ENCODE data around the gene SCN5A. TPM values are rescaled to one million over a fixed set of nuclear protein-coding genes. Genes with fewer than 3 reads are reported as not detected.

The SCN5A gene
- total and polyA plus RNA-seq, 2 experiments from 2014 or later: 10.2 to 10.6 TPM

DNA sequence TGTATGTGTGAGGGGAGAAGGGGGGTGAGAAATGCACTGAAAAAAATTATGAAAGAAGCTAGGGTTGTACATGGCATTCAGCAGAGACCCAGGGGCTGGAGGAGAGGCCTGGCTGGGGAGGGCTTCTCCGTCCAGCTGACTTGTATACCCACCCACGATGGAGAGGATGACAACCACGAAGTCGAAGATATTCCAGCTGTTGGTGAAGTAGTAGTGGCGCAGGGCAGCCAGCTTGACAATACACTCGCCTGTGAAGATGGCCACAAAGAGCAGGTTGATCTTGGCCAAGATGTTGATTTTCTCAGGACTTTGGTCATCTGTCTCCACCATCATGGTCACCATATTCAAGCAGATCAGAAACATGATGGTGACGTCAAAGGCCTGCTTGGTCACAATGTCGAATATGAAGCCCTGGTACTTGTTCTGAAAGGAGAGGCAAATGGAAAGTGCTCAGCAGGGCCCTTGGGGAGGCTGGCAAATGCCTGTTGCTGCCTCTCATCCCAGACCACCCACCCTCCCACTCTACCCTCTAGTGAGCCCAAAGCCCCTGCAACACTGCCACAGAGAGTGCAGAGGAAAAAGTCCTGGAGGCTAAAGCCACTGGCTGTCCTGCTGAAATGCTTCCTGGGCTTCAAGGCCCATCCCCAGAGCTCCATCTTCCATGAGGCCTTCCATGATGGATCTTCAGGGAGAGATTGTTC is 95.2 kb downstream of the SCN5A start (continued):
- TF ChIP-seq ZNF462 (CRISPR knock-in tag; IDR thresholded peaks at IDR 0.05) (no peak), POLR2AphosphoS5 (IDR thresholded peaks at IDR 0.05; ENCODE audit: low read depth) (no peak), EZH2phosphoT487 (IDR thresholded peaks at IDR 0.05; ENCODE audit: unreplicated experiment) (no peak), STAT1 (IDR thresholded peaks at IDR 0.05; ENCODE audit: unreplicated experiment) (no peak), EZH2 (IDR thresholded peaks at IDR 0.05; ENCODE audit: low read depth, unreplicated experiment) (no peak), NANOG (IDR thresholded peaks at IDR 0.05; ENCODE audit: borderline replicate concordance) (no peak), ZNF114 (CRISPR knock-in tag; IDR thresholded peaks at IDR 0.05) (no peak)
- TF ChIP-seq, protein P1, sequence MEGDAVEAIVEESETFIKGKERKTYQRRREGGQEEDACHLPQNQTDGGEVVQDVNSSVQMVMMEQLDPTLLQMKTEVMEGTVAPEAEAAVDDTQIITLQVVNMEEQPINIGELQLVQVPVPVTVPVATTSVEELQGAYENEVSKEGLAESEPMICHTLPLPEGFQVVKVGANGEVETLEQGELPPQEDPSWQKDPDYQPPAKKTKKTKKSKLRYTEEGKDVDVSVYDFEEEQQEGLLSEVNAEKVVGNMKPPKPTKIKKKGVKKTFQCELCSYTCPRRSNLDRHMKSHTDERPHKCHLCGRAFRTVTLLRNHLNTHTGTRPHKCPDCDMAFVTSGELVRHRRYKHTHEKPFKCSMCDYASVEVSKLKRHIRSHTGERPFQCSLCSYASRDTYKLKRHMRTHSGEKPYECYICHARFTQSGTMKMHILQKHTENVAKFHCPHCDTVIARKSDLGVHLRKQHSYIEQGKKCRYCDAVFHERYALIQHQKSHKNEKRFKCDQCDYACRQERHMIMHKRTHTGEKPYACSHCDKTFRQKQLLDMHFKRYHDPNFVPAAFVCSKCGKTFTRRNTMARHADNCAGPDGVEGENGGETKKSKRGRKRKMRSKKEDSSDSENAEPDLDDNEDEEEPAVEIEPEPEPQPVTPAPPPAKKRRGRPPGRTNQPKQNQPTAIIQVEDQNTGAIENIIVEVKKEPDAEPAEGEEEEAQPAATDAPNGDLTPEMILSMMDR (conservative IDR thresholded peaks at IDR 0.05; ENCODE audit: low read depth in 2 of 2): no peak
